Measurements from ENCODE around the gene CFAP157. TPM values are rescaled to one million over a fixed set of nuclear protein-coding genes. Genes with fewer than 3 reads are reported as not detected.

Gene CFAP157
- total RNA-seq, 1 donor from 2014 or later = not detected

DNA sequence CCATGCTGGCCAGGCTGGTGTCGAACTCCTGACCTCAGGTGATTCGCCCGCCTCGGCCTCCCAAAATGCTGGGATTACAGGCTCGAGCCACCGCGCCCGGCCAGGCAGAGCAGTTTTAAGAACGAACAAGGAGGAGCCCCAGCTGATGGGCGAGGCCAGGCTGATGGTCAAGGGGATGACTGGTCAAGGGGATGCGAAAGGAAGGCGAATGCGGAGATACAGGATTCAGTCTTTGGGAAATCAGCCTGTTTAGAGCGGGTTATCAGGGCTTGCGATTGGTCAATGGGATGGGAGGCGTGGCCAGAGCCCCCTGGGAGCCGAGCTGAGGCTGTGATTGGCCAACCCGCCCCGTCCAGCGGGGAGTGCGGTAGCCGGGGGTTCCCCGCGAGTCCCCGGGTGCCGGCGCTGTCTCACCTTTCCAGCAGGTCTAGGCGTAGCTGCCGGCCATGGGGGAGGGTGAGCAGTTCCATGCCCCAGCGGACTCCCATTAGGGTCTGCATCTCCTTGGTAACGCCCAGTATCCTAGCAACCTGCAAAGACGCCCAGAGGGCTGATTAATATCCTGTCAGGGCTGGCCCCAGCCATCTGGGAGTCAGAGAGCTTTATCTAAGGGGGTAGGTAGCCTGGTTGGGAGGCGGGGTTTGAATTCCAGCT, 35.8 kb downstream of the CFAP157 start:
- H3K27ac ChIP-seq = peak overlapping the region; percentile 88
- H3K4me3 ChIP-seq = peak overlapping the region; percentile 22 to 27
- H3K4me1 ChIP-seq = peaks cover 23% of the 10 kb centered on the region
- intact Hi-C loops (cut with DNase I) = no loop called here
- H3K9me3 ChIP-seq = no peaks in the 10 kb centered on the region
- no peaks in the 10 kb centered on the region for H3K36me3 ChIP-seq
- H3K27me3 ChIP-seq = no peaks in the 10 kb centered on the region
- TF ChIP-seq, protein P1, sequence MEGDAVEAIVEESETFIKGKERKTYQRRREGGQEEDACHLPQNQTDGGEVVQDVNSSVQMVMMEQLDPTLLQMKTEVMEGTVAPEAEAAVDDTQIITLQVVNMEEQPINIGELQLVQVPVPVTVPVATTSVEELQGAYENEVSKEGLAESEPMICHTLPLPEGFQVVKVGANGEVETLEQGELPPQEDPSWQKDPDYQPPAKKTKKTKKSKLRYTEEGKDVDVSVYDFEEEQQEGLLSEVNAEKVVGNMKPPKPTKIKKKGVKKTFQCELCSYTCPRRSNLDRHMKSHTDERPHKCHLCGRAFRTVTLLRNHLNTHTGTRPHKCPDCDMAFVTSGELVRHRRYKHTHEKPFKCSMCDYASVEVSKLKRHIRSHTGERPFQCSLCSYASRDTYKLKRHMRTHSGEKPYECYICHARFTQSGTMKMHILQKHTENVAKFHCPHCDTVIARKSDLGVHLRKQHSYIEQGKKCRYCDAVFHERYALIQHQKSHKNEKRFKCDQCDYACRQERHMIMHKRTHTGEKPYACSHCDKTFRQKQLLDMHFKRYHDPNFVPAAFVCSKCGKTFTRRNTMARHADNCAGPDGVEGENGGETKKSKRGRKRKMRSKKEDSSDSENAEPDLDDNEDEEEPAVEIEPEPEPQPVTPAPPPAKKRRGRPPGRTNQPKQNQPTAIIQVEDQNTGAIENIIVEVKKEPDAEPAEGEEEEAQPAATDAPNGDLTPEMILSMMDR (IDR thresholded peaks at IDR 0.05) = no peak
- TF ChIP-seq POLR2AphosphoS5 (IDR thresholded peaks at IDR 0.05; ENCODE audit: insufficient read depth in 1 of 2, low read depth in 1 of 2) (peak in 1 of 2 donors; percentile 60), POLR2A (IDR thresholded peaks at IDR 0.05) (no peak)
- no peak for DNase-seq (ENCODE audit: extremely low spot score in 2 of 2)

DNA sequence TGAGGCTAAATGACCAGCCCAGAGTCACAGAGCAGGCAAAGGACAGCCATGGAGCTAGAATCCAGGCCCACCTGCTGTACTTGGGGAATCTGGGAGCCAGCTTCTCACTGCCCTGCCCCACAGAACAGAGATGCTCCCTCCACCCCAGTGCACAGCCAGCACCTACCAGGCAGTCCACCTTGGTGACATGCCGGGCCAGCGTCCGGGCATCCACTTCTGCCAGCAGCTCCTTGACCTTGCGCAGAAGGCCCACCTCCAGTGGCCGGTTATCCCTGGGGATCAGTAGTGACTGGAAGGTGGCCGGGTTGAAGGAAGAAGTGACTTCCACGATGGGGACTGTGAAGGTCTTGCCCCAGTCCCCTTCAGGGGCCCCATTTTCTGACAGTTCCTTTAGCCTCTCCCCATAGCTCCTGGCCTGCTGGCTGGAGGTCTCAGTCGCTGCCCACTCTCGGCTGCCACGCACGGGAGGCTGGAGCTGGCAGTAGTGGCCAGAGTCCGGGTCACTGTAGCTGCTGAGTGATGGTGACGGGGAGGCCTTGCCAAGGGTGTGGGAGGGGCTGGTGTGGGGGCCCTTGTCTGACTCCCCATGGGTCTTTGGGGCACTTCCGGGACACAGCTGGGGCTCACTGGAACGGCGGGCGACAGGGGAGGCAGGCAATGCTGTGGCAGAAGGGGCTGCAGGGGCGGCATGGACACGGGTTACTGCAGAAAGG, 37.8 kb downstream of the CFAP157 start:
- no peak for DNase-seq (ENCODE audit: extremely low spot score in 2 of 2)
- Histone ChIP-seq H3K4me1 (peaks cover 19% of the 10 kb centered on the region), H3K9me3 (no peaks in the 10 kb centered on the region), H3K4me3 (no peak overlapping the region), H3K36me3 (no peaks in the 10 kb centered on the region), H3K27me3 (no peaks in the 10 kb centered on the region), H3K27ac (peak overlapping the region; percentile 30)
- TF ChIP-seq POLR2AphosphoS5 (IDR thresholded peaks at IDR 0.05; ENCODE audit: insufficient read depth in 1 of 2, low read depth in 1 of 2) (no peak), POLR2A (IDR thresholded peaks at IDR 0.05) (no peak)
- TF ChIP-seq, protein P1 (IDR thresholded peaks at IDR 0.05) = no peak
- intact Hi-C loops (cut with DNase I) = no loop called here

DNA sequence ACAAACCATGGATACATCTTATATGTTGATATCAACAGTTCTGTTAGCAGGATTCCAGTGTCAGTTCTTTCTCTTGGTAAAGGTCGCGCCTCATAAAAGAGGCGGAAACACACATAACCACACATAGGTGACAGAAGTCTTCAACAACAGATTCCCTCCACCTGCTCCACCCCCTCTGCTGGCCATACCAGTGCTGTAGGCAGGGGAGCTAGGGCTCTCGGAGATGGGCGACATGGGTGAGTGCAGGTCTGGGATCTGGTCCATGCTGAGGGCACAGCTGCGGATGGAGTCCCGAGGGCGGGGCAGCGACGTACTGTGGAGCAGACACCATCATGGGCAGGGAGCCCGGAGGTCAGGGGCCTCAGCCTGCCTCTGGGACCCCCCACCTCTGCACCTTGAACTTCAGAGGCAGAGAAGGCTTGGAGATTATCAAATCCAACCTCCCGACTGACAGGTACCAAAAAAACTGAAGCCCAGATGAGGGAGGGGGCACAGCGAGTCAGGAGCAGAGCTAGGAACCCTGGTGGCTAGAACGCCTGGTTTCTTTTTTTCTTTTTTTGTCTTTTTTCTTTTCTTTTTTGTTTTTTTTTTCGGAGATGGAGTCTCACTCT, 40.3 kb downstream of the CFAP157 start:
- no peaks in the 10 kb centered on the region for H3K36me3 ChIP-seq

DNA sequence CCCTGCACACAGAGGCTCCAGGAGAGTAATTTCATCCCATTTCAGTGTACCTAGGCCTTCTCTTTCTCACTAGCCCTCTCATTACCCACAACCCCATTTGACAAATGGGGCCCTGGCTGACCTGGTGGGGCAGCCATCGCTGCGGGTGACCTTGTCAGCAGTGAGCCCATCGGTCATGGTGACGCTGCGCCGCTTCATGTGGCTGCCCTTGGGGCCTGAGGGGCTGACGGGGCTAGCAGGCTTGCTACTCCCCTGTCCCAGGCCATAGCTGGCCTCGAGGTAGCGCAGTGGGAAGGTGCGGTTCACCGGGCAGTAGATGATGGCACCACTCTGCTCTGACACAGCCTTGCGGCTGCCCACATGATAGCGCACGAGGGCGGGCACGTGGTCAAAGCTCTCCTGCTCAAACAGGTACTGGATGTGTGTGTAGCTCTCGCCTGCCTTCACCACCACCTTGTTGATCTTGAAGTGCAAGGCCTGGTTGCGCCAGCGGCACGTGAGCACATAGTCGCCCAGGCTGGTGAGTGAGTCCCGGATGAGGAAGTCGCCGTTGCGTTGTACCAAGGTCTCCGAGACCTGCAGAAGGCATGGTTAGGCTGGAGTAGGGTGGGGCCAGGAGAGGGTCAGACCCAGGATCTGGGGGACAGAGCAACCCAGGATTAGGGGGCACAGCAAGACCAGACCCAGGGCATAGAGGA, 42.5 kb downstream of the CFAP157 start:
- H3K36me3 ChIP-seq = no peaks in the 10 kb centered on the region
- intact Hi-C loops (cut with DNase I) = no loop called here
- no peaks in the 10 kb centered on the region for H3K27me3 ChIP-seq

More for the DNA sequence above, 40.3 kb downstream of the CFAP157 start:
- TF ChIP-seq, protein P1 (IDR thresholded peaks at IDR 0.05) = no peak
- TF ChIP-seq POLR2A (IDR thresholded peaks at IDR 0.05) = no peak
- TF ChIP-seq POLR2AphosphoS5 (IDR thresholded peaks at IDR 0.05; ENCODE audit: insufficient read depth in 1 of 2, low read depth in 1 of 2) = no peak
- Histone ChIP-seq H3K9me3 (no peaks in the 10 kb centered on the region), H3K4me3 (no peak overlapping the region), H3K27ac (no peak overlapping the region), H3K4me1 (no peaks in the 10 kb centered on the region), H3K27me3 (no peaks in the 10 kb centered on the region)
- intact Hi-C loops (cut with DNase I) = no loop called here
- DNase-seq (ENCODE audit: extremely low spot score in 2 of 2) = no peak

More for the DNA sequence above, 42.5 kb downstream of the CFAP157 start:
- DNase-seq (ENCODE audit: extremely low spot score in 2 of 2) = no peak
- Histone ChIP-seq H3K4me1 (peaks cover 2% of the 10 kb centered on the region), H3K9me3 (no peaks in the 10 kb centered on the region), H3K27ac (no peak overlapping the region), H3K4me3 (no peak overlapping the region)
- TF ChIP-seq, protein P1 (IDR thresholded peaks at IDR 0.05) = no peak
- TF ChIP-seq POLR2A (IDR thresholded peaks at IDR 0.05) = no peak
- TF ChIP-seq POLR2AphosphoS5 (IDR thresholded peaks at IDR 0.05; ENCODE audit: insufficient read depth in 1 of 2, low read depth in 1 of 2) = no peak

All from vagina (tissue), 2 donors.